OCI-LY3 (cell line): ENCODE results near the gene BTBD18.

ENCODE experiments used
- CTCF ChIP-seq: fragments of 200-600, 300-600 bp; sonication (generic); IDR thresholded peaks from 2 replicates; pipeline ENCODE4 v1.5.1; 2014; ENCODE audit warnings: antibody characterized with exemption, low read length, low read depth
- EZH2phosphoT487 ChIP-seq: fragments of 200-600 bp; shearing (Covaris generic); IDR thresholded peaks from 2 replicates; pipeline ENCODE4 v1.6.1; 2018; ENCODE audit warnings: antibody characterized with exemption, mixed run types, low read depth

- TF ChIP-seq CTCF: no peak
- TF ChIP-seq EZH2phosphoT487: no peak
Measured at GRCh38 chr11:57746920-57747319, 4.7 kb downstream of the BTBD18 start.
